Activated CD4-positive, alpha-beta T cell treated with anti-CD3 and anti-CD28 coated beads for 36 hours (primary cell): ENCODE measurements around the gene TTC39B. TPM values are rescaled to one million over a fixed set of nuclear protein-coding genes. Genes with fewer than 3 reads are reported as not detected.

Experiments
- ATAC-seq: fragments of 200-7000 bp; cut with Tn5 transposase; one replicate; pipeline ENCODE4 v1.10.0; 2021; ENCODE audit warnings: mild to moderate bottlenecking, moderate library complexity
- CTCF ChIA-PET: fragments of 350-600 bp; sonication (Branson Sonifier 250); formaldehyde crosslinking; loops from one replicate; lab custom pipeline; 2021; ENCODE audit warnings: antibody characterized with exemption; lab: Charles Lee
- POLR2A ChIA-PET: fragments of 350-600 bp; sonication (Branson Sonifier 250); formaldehyde crosslinking; loops from one replicate; lab custom pipeline; 2021; ENCODE audit warnings: antibody characterized with exemption, inconsistent platforms; lab: Charles Lee
- DNase-seq: peaks from one replicate; pipeline ENCODE4 v3.0.0-alpha.2; 2020
- H3K27ac Mint-ChIP-seq: one replicate; pipeline ENCODE4 v1.8.0; 2021; ENCODE audit warnings: mixed read lengths
- H3K27me3 Mint-ChIP-seq: one replicate; pipeline ENCODE4 v1.8.0; 2021; ENCODE audit warnings: mixed read lengths
- H3K36me3 Mint-ChIP-seq: one replicate; pipeline ENCODE4 v1.8.0; 2021; ENCODE audit warnings: low read depth, mixed read lengths
- H3K4me1 Mint-ChIP-seq: one replicate; pipeline ENCODE4 v1.8.0; 2021; ENCODE audit warnings: mixed read lengths
- H3K4me3 Mint-ChIP-seq: one replicate; pipeline ENCODE4 v1.8.0; 2021; ENCODE audit warnings: mild to moderate bottlenecking, moderate library complexity, mixed read lengths
- H3K9me3 Mint-ChIP-seq: one replicate; pipeline ENCODE4 v1.8.0; 2021; ENCODE audit warnings: low read depth, mixed read lengths
- intact Hi-C, 2 experiments: fragments of 100-400 bp; cut with DNase I in 1 of 2; cut with micrococcal nuclease in 1 of 2; formaldehyde crosslinking; loops; one replicate each; pipeline versions ENCODE4 v1.14.2 to v1.15.1; 2022 to 2024; cut with DNase I, micrococcal nuclease
- total RNA-seq, 2 experiments: library from RNA; stranded (reverse); gene quantifications; one replicate each; pipeline ENCODE4 v1.2.3, GENCODE V29; 2021

Gene TTC39B
- total RNA-seq, 2 experiments from 2014 or later = 26.4 to 34.4 TPM

- H3K36me3 Mint-ChIP-seq = peaks cover 30% of the 10 kb centered on the region
- peaks cover 52% of the 10 kb centered on the region for H3K4me1 Mint-ChIP-seq
- H3K4me3 Mint-ChIP-seq = no peak overlapping the region
- H3K9me3 Mint-ChIP-seq = peaks cover 15% of the 10 kb centered on the region
- ChIA-PET CTCF (interaction anchor here (0.5 to 2.3 kb wide), 22 partner anchors 9 to 374 kb away, joined by 3 to 25 read pairs (median 4); partner anchors contain the start of gene TTC39B), POLR2A (no interaction called here)
- H3K27me3 Mint-ChIP-seq = no peaks in the 10 kb centered on the region
- DNase-seq = peak; percentile 51
- intact Hi-C loops = loop anchor here (1.0 kb wide), 1 partner anchor 21 kb away; no protein-coding TSS in a partner anchor
- H3K27ac Mint-ChIP-seq = no peak overlapping the region
- peak; percentile 34 for ATAC-seq
Measured at GRCh38 chr9:15231788-15232635, 75.0 kb downstream of the TTC39B start.

GRCh38 chr9:15229409-15229808, 77.6 kb downstream of the TTC39B start:
- Mint-ChIP-seq H3K4me1 (peaks cover 41% of the 10 kb centered on the region), H3K27ac (peak overlapping the region; percentile 45), H3K4me3 (no peak overlapping the region), H3K9me3 (no peaks in the 10 kb centered on the region), H3K36me3 (peaks cover 30% of the 10 kb centered on the region), H3K27me3 (no peaks in the 10 kb centered on the region)
- CTCF ChIA-PET = interaction anchor here (0.7 to 2.0 kb wide), 3 partner anchors 17 to 187 kb away, joined by 3 to 9 read pairs (median 5); no protein-coding TSS in a partner anchor
- POLR2A ChIA-PET = no interaction called here
- intact Hi-C loops = loop anchor here (2.0 to 5.0 kb wide), 5 partner anchors 17 to 281 kb away; partner anchors contain the start of genes TTC39B (in 2 of the 2), PSIP1 (in 1 of the 2) and SNAPC3 (in 1 of the 2)
- DNase-seq (no peak), ATAC-seq (no peak)

GRCh38 chr9:15227491-15227890, 79.5 kb downstream of the TTC39B start:
- intact Hi-C loops = loop anchor here in 1 of 2 experiments (5.0 kb wide), 1 partner anchor 70 kb away; no protein-coding TSS in a partner anchor
- no peaks in the 10 kb centered on the region for H3K27me3 Mint-ChIP-seq
- ATAC-seq = no peak
- no peak for DNase-seq
- no peak overlapping the region for H3K4me3 Mint-ChIP-seq
- CTCF ChIA-PET = interaction anchor here (1.0 to 1.9 kb wide), 4 partner anchors 15 to 50 kb away, joined by 3 to 7 read pairs (median 4); no protein-coding TSS in a partner anchor
- POLR2A ChIA-PET = no interaction called here
- peak overlapping the region; percentile 65 for H3K27ac Mint-ChIP-seq
- peaks cover 54% of the 10 kb centered on the region for H3K4me1 Mint-ChIP-seq
- H3K36me3 Mint-ChIP-seq = peaks cover 41% of the 10 kb centered on the region
- no peaks in the 10 kb centered on the region for H3K9me3 Mint-ChIP-seq

- CTCF ChIA-PET = interaction anchor here (1.0 to 7.4 kb wide), 3 partner anchors 15 to 52 kb away, joined by 3 to 84 read pairs (median 4); no protein-coding TSS in a partner anchor
- POLR2A ChIA-PET = no interaction called here
- peaks cover 45% of the 10 kb centered on the region for H3K36me3 Mint-ChIP-seq
- no peak for ATAC-seq
- H3K27me3 Mint-ChIP-seq = no peaks in the 10 kb centered on the region
- H3K27ac Mint-ChIP-seq = no peak overlapping the region
- intact Hi-C loops = loop anchor here in 1 of 2 experiments (5.0 kb wide), 1 partner anchor 72 kb away; no protein-coding TSS in a partner anchor
- H3K4me3 Mint-ChIP-seq = no peak overlapping the region
- peaks cover 65% of the 10 kb centered on the region for H3K4me1 Mint-ChIP-seq
- H3K9me3 Mint-ChIP-seq = no peaks in the 10 kb centered on the region
- DNase-seq = no peak
Measured at GRCh38 chr9:15225564-15226126, 81.4 kb downstream of the TTC39B start.

GRCh38 chr9:15222313-15222712, 84.7 kb downstream of the TTC39B start:
- Mint-ChIP-seq H3K4me1 (peaks cover 35% of the 10 kb centered on the region), H3K9me3 (no peaks in the 10 kb centered on the region), H3K27ac (peak overlapping the region; percentile 19), H3K27me3 (no peaks in the 10 kb centered on the region), H3K36me3 (peaks cover 41% of the 10 kb centered on the region), H3K4me3 (no peak overlapping the region)
- DNase-seq (no peak), ATAC-seq (peak; percentile 95)
- ChIA-PET POLR2A (no interaction called here), CTCF (interaction anchor here (0.6 to 7.4 kb wide), 7 partner anchors 9 to 391 kb away, joined by 3 to 84 read pairs (median 4); no protein-coding TSS in a partner anchor)
- intact Hi-C loops = no loop called here

- Mint-ChIP-seq H3K4me3 (no peak overlapping the region), H3K36me3 (peaks cover 38% of the 10 kb centered on the region), H3K27me3 (no peaks in the 10 kb centered on the region), H3K4me1 (peaks cover 29% of the 10 kb centered on the region), H3K27ac (no peak overlapping the region), H3K9me3 (no peaks in the 10 kb centered on the region)
- POLR2A ChIA-PET = no interaction called here
- CTCF ChIA-PET = interaction anchor here (0.6 to 7.4 kb wide), 10 partner anchors 10 to 391 kb away, joined by 3 to 84 read pairs (median 4); no protein-coding TSS in a partner anchor
- intact Hi-C loops = no loop called here
- ATAC-seq (no peak), DNase-seq (no peak)
Measured at GRCh38 chr9:15221746-15222145, 85.3 kb downstream of the TTC39B start.

GRCh38 chr9:15220658-15221318, 86.2 kb downstream of the TTC39B start:
- Mint-ChIP-seq H3K9me3 (no peaks in the 10 kb centered on the region), H3K4me3 (no peak overlapping the region), H3K27me3 (no peaks in the 10 kb centered on the region), H3K27ac (no peak overlapping the region), H3K36me3 (peaks cover 31% of the 10 kb centered on the region), H3K4me1 (peaks cover 30% of the 10 kb centered on the region)
- ATAC-seq (no peak), DNase-seq (no peak)
- POLR2A ChIA-PET = interaction anchor here (0.6 kb wide), 1 partner anchor 207 kb away, joined by 3 read pairs; no protein-coding TSS in a partner anchor
- intact Hi-C loops = no loop called here
- CTCF ChIA-PET = interaction anchor here (0.7 to 7.4 kb wide), 7 partner anchors 10 to 35 kb away, joined by 3 to 84 read pairs (median 4); no protein-coding TSS in a partner anchor

DNA sequence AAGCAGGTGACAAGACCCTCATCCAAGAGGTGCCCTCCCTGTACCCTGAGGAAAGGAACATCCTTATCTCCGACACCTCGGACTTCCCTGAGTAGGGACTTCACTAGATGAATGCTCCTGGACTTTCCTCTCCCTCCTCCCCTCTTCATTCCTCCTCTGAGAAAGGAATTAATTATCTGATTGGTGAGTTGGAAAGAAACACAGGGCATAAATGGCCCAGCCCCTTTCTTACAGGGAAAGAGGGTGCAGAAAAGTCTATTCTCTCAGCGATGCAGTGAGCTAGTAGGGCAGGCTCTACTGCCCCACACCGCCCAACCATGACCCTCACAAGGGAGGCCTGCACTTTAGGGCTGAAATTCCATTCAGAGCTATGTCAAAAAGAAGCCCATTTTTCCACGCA, 87.5 kb downstream of the TTC39B start:
- CTCF ChIA-PET = interaction anchor here (1.0 to 7.4 kb wide), 3 partner anchors 9 to 34 kb away, joined by 3 to 84 read pairs (median 15); no protein-coding TSS in a partner anchor
- intact Hi-C loops = no loop called here

GRCh38 chr9:15218994-15219393, 88.0 kb downstream of the TTC39B start:
- H3K27ac Mint-ChIP-seq = no peak overlapping the region
- H3K4me3 Mint-ChIP-seq = no peak overlapping the region
- no peaks in the 10 kb centered on the region for H3K9me3 Mint-ChIP-seq
- CTCF ChIA-PET = interaction anchor here (4.8 to 7.4 kb wide), 2 partner anchors 8 to 13 kb away, joined by 15 to 84 read pairs; no protein-coding TSS in a partner anchor
- POLR2A ChIA-PET = interaction anchor here (0.6 kb wide), 1 partner anchor 9 kb away, joined by 3 read pairs; no protein-coding TSS in a partner anchor
- H3K36me3 Mint-ChIP-seq = peaks cover 21% of the 10 kb centered on the region
- no peak for DNase-seq
- ATAC-seq = no peak
- H3K4me1 Mint-ChIP-seq = peaks cover 26% of the 10 kb centered on the region
- intact Hi-C loops = no loop called here
- H3K27me3 Mint-ChIP-seq = no peaks in the 10 kb centered on the region

More for the DNA sequence above, 87.5 kb downstream of the TTC39B start:
- POLR2A ChIA-PET = interaction anchor here (0.6 kb wide), 1 partner anchor 9 kb away, joined by 3 read pairs; no protein-coding TSS in a partner anchor
- no peaks in the 10 kb centered on the region for H3K27me3 Mint-ChIP-seq
- DNase-seq (no peak), ATAC-seq (no peak)
- no peaks in the 10 kb centered on the region for H3K9me3 Mint-ChIP-seq
- peaks cover 30% of the 10 kb centered on the region for H3K4me1 Mint-ChIP-seq
- H3K27ac Mint-ChIP-seq = no peak overlapping the region
- no peak overlapping the region for H3K4me3 Mint-ChIP-seq
- H3K36me3 Mint-ChIP-seq = peaks cover 25% of the 10 kb centered on the region

DNA sequence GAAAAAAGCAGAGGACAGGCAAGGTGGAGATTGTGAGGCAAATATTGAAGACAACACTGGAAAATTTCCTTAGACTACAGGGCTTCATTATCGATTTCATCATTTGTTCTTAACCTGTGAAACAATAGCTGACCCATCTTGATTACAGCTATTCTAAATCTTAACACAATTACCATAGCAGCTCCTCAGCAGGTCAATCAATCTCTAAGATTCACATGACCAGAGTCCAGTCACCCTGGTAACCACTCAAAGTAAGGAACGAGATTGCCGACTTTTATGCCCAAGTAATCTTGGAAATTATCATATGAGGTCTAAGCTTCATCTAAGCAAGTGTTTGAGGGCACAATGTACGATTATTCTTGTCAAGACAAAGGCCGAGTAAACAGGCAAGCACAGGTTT, 93.8 kb downstream of the TTC39B start:
- peaks cover 11% of the 10 kb centered on the region for H3K36me3 Mint-ChIP-seq
- ATAC-seq (no peak), DNase-seq (no peak)
- no peaks in the 10 kb centered on the region for H3K27me3 Mint-ChIP-seq
- H3K4me3 Mint-ChIP-seq = no peak overlapping the region
- ChIA-PET CTCF (interaction anchor here (0.8 to 6.7 kb wide), 13 partner anchors 9 to 340 kb away, joined by 3 to 84 read pairs (median 4); partner anchors contain the start of gene SNAPC3), POLR2A (no interaction called here)
- intact Hi-C loops = loop anchor here (5.0 kb wide), 2 partner anchors 99 to 319 kb away; no protein-coding TSS in a partner anchor
- H3K9me3 Mint-ChIP-seq = no peaks in the 10 kb centered on the region
- peak overlapping the region; percentile 40 for H3K27ac Mint-ChIP-seq
- H3K4me1 Mint-ChIP-seq = peaks cover 12% of the 10 kb centered on the region
